Right renal cortex interstitium (tissue), 3 donors: Measurements from ENCODE around the gene FAM47C. TPM values are rescaled to one million over a fixed set of nuclear protein-coding genes. Genes with fewer than 3 reads are reported as not detected.
"Not testable (repeated sequence)": the region's sequence is repeated elsewhere in the genome, so short reads cannot be mapped to it uniquely, and the experiment has no call there.

Experiments used
- DNase-seq, 3 donors: peaks; one replicate each; pipeline ENCODE4 v3.0.0-alpha.2; 2013; ENCODE audit warnings: low read depth in 3 of 3, low spot score in 2 of 3
- polyA plus RNA-seq, 3 donors: library from polyadenylated mRNA; unstranded; fragments of 120-200 nt; gene quantifications; one replicate each; pipeline ENCODE4 v1.2.1, GENCODE V29; 2013; ENCODE audit not compliant: insufficient read length in 3 of 3

FAM47C gene
- polyA plus RNA-seq: not detected

DNA sequence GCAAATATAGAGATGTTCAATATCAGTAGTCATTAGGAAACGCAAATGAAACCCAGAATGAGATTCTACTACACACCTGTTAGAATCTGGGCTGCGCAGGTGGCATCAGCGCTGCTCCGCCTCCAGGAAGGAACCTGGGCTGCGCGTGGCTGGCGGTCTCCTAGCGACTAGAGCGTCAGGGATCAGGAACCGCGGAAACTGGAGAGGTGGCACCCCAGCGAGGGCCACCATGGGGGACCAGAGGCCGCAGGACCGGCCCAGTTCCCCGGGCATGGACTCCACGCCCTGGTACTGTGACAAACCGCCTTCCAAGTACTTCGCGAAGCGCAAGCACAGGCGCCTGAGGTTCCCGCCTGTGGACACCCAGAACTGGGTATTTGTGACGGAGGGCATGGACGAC, at the start of gene FAM47C:
Gene FAM47C (plus strand): TSS at position 185 of the 400 bp plus-strand sequence. CDS start 45 bp downstream, at position 230.
- not testable (repeated sequence) for DNase-seq

DNA sequence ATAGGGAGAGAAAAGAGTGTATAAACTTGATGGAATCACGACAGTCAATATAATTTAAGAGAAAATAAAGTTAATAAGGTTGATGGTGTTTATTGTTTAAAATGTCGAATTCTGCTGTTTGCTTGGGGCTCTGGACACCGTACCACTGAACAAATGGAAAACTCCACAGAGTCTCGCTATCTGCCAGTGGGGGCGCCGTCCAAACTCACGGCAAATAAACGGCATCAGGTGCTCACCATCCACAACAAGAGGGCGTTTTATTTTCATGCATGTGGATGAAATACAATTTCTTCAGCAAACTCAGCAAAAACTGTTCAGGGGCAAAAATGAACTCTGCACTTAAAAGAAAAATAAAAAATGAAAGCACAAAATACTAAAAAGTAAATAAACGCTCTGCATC, 46.6 kb upstream of the FAM47C start:
- no peak for DNase-seq

GRCh38 chrX:36963069-36963808, 44.9 kb upstream of the FAM47C start:
- DNase-seq: no peak

DNA sequence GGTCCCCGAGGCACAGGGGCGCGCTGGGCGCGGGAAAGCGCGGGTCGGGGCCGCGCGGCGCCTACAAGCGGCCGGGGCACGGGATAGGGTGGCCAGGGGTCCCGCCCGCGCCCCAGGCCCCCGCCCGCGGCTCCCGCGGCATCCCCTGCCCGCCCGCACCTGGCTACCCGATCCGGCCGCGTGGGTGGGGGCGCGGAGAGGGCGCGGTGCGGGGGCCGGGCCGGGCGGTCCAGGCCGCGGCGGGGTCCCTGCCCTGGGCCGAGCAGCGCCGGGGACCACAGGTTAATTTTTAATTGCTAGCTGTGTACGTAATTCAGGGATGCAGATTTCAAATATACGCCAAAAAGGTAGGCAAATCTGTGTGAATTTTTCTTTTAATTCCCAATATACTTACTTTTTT, 44.3 kb upstream of the FAM47C start:
- DNase-seq: no peak

GRCh38 chrX:36973575-36973974, 34.6 kb upstream of the FAM47C start:
- no peak for DNase-seq

DNA sequence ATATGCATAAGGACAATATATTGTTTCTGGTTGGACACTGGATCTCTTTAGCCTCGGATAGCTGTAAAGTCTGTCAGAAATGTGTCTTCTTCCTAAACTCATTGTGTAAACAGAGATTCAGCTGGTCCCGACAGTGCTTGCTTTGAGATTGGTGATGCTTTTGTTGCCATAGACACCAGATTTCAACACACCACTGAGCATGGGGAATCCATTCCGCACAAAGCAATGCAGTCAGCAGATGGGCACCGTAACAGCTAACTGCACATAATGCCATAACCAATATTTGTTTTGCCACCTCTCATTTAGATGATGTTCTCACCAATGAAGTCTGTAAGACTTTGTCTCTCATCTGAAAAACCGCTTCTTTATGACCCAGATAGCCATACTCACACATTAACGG, 33.3 kb upstream of the FAM47C start:
- DNase-seq: no peak

GRCh38 chrX:36978886-36979285, 29.3 kb upstream of the FAM47C start:
- no peak for DNase-seq

- DNase-seq: no peak
Measured at GRCh38 chrX:36983831-36984230, 24.3 kb upstream of the FAM47C start.

- not testable (repeated sequence) for DNase-seq
Measured at GRCh38 chrX:36985416-36986209, 22.6 kb upstream of the FAM47C start.

- DNase-seq: no peak
Measured at GRCh38 chrX:36986231-36986630, 21.9 kb upstream of the FAM47C start.

GRCh38 chrX:36987212-36987611, 21.0 kb upstream of the FAM47C start:
- DNase-seq: not testable (repeated sequence)

DNA sequence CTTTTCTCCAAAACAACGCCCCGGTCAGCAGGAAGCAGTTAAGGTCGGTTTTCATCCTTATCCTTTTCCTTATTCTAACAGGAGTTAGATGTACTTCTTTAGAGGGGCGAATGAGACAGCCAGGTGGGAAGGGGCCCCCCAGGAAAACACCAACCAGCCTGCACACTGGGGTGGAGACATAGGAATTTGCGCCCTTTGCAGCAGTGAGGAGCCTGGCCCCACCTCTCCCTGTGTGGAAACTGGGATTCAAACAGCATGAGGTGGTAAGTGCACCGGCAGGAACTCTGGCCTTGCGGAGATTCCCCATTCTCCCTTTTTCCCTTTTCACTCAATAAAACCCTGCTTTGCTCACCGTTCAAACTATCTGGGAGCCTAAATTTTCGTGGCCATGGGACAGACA, 8.0 kb upstream of the FAM47C start:
- no peak for DNase-seq

DNA sequence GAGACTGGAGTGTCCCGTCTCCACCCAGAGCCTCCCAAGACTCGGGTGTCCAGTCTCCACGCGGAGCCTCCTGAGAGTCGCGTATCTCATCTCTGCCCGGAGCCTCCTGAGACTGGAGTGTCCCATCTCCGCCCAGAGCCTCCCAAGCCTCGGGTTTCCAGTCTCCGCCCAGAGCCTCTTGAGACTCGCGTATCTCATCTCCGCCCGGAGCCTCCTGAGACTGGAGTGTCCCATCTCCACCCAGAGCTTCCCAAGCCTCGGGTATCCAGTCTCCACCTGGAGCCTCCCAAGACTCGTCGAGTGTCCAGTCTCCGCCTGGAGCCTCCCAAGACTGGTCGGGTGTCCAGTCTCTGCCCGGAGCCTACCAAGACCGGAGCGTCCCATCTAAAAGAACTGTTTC, 2.3 kb downstream of the FAM47C start:
- no peak for DNase-seq

- DNase-seq: not testable (repeated sequence)
Measured at GRCh38 chrX:37034260-37034659, 26.1 kb downstream of the FAM47C start.

DNA sequence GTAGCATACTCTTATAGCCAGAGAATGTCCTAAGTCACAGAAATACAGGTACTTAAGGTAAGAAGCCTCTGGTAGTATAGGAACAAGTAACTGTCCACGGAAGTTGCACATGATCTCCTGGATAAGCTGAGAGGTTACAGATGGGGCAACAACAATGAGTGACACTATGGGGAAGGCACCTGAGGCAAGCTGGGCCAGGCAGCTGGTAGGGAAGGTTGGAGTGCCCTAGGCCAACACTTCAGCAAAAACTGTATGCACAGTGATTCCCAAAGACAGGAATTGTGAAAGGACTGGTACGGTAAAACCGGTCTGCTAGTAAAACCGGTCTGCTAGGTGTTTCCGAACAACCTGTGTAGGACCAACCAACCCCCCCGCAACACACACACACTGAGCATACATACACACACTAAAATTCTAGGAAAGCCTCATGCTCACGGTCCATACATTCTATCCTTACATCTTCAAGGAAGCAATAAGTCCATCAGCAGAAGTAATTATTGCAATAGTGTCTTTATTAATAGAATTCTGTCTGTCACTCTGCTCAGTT, 28.6 kb downstream of the FAM47C start:
- not testable (repeated sequence) for DNase-seq

GRCh38 chrX:37038814-37039213, 30.6 kb downstream of the FAM47C start:
- DNase-seq: not testable (repeated sequence)

DNA sequence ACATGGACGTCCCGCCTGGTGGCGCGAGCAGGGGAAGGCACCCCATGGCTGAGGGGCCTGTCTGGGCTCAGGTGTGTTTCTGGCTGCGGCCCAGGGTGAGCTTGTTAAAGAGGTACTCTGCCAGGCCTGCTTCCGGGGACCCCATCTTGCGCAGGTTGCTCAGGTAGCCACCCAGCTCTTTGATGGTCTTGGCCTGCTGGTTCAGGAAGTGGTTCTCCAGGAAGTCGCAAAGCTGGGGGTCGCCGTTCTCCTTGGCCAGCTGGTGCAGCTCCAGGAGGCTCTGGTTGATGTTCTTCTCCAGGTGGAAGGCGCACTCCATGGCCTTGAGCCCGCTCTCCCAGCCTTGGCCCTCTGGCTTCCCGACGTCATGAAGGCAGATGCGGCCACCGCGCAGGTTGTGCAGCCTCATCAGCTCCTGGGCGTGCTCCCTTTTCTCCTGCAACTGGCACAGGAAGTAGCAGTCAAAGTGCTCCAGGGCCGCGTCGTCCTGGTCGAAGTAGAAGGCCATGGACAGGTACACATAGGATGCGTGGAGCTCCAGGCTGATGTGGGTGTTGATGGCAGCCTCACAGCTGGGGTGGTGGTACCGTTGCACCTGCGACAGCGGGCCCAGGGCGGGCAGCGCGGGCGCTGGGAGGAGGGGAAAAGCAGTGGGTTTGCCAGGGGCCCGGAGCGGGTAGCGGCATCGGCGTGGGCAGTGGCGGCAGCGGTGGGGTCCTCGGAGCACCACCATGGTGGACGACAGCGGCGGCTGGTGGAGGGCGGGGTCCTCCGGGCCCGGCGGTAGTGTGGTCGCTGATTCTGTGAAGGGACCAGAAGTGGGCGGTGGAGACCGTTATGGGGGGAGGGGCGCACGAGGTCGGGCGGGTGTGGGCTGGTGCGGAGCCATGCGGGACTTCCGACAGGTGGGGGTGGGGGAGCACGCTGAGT, 35.1 kb downstream of the FAM47C start:
- DNase-seq: not testable (repeated sequence)

DNA sequence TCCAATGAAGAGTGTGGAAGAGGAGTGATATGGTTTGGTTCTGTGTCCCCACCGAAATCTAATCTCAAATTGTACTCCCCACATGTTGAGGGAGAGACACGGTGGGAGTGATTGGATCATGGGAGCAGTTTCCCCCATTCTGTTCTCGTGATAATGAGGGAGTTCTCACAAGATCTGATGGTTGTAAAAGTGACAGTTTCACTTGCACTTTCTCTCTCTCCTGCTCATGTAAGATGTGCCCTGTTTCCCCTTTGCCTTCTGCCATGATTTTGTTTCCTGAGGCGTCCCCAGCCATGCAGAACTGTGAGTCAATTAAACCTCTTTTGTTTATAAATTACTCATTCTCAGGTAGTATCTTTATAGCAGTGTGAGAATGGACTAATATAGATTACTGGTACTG, 39.6 kb downstream of the FAM47C start:
- no peak for DNase-seq

DNA sequence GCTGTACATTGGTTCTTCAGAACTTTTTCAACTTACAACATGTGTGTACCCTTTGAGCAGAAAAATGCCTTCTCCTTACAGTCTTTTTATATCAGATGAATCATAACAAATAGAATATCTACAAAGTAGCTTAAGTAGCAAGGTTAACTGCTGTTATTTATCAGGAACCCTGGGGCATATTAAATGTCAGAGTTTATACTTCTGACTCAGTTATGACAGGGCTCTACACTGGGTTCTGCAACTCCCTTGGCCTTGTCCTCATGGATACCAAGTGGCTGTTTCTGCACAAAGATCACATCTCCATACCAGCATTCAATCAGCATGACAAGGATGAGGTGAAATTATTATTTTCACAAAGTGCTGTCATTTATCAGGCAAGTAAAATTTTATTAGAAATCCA, 49.4 kb downstream of the FAM47C start:
- not testable (repeated sequence) for DNase-seq

- peak in 2 of 3 donors; percentile 6 to 13 for DNase-seq
Measured at GRCh38 chrX:37060999-37061398, 52.8 kb downstream of the FAM47C start.
